Measurements from ENCODE around the gene LRRC8D.
"Not testable (repeated sequence)": the region's sequence is repeated elsewhere in the genome, so short reads cannot be mapped to it uniquely, and the experiment has no call there.

The LRRC8D gene

GRCh38 chr1:89820422-89821321, at the start of gene LRRC8D:
Gene LRRC8D (plus strand): TSS chr1:89821032. CDS start chr1:89933069, 112,037 bp downstream.
- DNase-seq, result peak; percentile 73 to 75

- DNase-seq, result no peak
Measured at GRCh38 chr1:89771991-89772560, 48.8 kb upstream of the LRRC8D start.

- not testable (repeated sequence) for DNase-seq
Measured at GRCh38 chr1:89776104-89776503, 44.7 kb upstream of the LRRC8D start.

DNA sequence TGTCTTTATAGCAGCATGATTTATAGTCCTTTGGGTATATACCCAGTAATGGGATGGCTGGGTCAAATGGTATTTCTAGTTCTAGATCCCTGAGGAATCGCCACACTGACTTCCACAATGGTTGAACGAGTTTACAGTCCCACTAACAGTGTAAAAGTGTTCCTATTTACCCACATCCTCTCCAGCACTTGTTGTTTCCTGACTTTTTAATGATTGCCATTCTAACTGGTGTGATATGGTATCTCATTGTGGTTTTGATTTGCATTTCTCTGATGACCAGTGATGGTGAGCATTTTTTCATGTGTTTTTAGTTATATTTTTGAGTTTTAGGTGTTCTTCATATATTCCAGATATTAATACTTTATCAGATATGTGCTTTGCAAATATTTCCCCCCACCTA, 43.6 kb upstream of the LRRC8D start:
- DNase-seq, result not testable (repeated sequence)

DNA sequence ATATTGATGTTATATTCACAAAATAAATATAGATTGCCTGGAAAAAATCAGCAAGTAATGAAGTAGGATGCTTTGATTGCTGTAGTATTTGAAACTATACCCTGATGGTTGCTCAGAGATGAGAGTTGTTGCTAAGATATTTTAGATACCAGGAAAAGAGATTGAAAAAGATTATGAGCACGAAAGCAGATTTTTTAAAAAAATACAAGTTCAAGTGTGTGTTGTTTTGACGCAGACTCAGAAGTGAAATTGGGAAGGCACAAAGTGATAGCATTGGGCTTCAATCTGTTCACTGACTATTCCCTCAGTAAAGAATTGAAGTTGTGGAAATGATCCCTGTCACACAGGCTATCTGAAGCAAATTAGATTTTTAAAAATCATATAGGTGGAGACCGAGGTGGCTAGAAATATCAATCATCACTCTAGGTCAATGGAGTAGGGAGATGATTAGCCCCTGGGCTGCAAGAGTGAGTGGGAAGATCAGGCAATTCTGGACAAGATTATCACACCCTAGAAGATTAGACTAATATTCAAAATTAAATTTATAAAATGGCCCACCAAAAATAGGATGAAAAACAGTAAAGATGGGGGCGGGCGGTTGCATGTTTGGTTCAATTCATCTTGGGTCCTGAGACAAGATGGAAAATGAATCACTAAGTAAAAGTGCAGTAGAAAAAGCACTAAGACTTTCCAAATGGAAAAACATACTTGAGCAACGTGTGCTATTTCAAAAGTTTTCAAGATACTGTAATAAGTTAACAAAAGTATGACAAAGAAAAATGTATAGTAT, 41.5 kb upstream of the LRRC8D start:
- peak; percentile 40 to 56 for DNase-seq

GRCh38 chr1:89780721-89781120, 40.1 kb upstream of the LRRC8D start:
- peak in 1 of 2 donors; percentile 26 for DNase-seq

DNA sequence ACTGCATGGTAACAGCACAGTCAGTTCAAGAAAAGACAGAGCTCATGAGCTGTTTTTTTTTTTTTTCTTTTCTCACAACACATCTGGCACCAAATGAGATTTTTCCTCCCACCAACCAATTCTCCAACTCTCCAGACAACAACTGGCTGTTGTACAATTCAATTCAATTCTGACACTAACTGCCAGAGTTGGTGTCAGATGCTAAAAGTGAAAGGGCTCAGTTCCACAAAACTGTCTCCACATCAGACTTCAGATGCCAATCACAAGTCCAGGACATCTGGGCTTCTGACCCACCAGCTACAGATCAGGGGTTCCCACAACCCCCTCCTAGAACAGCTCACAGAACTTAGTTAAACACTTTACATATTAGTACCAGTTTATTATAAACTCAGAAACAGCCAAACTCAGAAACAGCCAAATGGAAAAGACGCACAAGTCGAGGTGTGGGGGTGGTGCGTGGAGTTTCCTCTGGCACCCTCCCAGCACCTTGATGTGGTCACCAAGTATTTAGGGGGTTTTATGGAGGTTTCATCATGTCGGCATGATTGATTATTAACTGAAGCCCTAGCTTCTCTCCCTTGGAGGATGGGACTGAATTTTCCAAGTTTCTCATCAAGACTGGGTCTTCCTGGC, 39.2 kb upstream of the LRRC8D start:
- peak; percentile 80 to 85 for DNase-seq

DNA sequence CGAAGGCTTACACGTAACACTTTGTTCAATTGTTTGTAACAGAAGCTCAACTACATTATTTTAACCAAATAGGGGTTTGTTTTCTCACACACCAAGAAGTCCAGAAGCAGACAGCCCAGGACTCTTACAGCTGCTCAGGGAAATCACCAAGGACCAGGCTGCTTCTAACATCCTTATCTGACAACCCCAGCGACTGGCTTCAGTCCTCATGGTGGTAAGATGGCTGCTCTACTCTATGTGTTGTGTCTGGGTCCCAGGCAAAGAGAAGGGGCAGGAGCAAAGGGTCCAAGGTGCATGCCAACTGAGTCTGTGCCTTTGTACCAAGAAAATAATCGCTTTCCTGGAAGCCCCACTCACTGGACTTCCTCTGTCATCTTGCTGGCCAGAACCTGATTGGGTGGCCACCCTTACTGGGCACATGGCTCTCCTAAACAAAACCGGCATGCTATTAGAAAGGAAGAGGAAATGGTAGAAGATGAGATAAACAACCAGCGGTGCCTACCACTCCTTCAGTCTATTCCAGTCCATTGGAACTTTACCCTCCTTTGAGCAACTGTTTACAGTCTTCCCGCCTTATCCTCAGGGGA, 34.1 kb upstream of the LRRC8D start:
- DNase-seq, result no peak

- DNase-seq, result no peak
Measured at GRCh38 chr1:89790592-89790991, 30.2 kb upstream of the LRRC8D start.

DNA sequence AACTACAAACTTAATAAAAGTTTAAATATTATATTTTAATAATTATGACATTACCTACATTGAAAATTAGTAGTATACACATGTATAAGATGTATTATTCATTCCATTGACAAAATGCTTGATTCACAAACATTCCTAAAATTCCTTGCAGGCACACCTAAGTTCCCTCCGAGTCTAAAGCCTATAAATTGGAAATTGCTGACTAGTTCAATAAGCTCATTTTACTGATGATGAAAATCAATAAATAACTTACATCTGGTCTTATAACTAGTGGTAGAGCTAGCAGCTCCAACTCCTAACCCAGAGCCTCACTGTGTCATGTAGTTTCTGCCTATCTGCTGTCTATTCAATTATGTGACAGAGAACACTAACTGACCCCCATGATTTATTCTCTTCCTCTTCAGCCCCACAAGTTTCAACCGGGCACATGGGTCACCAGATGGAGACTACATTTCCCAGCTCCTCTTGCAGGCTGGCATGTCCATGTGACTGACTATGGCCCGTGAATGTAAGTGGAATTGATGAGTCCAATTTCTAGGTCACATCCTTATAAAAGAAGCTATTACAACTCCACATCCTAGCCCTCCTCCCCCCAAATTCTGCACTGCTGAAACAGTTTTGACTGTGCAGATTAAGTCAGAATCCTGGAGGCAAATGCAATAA, 29.6 kb upstream of the LRRC8D start:
- DNase-seq, result no peak

GRCh38 chr1:89794406-89794805, 26.4 kb upstream of the LRRC8D start:
- DNase-seq, result no peak

- not testable (repeated sequence) for DNase-seq
Measured at GRCh38 chr1:89795571-89795970, 25.3 kb upstream of the LRRC8D start.

DNA sequence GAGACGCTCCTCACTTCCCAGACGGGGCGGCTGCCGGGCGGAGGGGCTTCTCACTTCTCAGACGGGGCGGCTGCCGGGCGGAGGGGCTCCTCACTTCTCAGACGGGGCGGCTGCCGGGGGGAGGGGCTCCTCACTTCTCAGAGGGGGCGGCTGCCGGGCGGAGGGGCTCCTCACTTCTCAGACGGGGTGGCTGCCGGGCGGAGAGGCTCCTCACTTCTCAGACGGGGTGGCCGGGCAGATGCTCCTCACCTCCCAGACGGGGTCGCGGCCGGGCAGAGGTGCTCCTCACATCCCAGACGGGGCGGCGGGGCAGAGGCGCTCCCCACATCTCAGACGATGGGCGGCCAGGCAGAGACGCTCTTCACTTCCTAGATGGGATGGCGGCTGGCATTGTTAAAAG, 23.0 kb upstream of the LRRC8D start:
- DNase-seq, result not testable (repeated sequence)

DNA sequence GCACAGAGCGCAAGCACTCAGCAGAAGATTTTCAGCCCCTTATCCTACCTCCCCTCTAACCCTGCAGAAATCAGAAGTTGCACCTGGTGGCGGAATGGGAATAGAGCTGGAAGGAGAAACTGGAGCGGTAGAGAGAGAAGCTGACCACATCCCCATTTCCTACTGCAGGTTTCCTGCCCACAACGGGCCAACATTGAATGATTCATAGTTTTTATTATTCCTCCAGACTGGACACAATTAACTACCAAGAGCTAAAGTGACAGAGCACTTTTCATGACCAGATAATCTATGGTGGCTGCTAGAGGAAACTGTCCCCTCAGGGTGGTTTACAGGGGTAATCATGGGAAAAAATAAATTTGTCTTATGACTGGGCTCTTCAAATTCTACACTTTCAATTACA, 21.3 kb upstream of the LRRC8D start:
- DNase-seq, result no peak

DNA sequence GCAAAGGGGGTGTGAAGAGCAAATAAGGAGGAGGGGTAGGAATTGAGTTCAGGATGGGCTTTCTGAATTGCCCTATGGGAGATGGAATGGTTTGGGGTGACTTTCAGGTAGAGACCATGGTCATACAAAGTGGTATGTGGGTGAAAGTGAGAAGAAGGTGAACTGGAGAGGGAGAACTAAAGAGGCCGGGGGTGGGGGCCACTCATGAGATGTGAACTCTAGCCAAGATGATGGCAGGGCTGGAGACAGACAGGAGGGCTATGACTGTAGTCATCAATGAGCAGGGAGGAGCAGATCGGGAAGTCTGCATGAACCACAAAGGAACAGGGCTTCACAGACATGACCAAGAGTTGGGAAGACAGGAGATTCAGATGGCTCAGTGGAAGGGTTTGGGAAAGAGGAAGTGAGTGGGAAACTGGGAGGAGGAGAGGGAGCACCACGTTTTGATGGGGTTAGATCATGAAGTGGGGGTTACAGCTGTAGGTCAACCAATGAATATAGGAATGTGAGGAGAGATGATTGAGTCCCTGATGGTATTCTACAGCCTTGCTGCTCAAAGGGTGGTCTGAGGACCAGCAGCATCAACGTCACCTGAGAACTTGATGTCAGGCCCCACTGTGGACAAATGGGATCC, 20.7 kb upstream of the LRRC8D start:
- no peak for DNase-seq

DNA sequence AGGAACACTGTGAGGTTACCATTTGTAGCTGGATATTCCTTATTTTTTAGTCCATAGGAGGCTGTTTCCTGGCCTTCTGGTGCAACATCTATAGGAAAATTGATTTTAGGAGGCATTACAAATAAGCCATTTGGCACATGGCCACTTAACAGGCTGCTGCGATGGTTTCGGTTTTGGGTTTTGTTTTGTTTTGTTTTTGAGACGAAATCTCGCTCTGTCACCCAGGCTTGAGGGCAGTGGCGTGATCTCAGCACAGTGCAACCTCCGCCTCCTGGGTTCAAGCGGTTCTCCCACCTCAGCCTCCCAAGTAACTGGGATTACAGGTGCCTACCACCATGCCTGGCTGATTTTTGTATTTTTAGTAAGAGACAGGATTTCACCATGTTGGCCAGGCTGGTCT, 20.1 kb upstream of the LRRC8D start:
- DNase-seq, result no peak

GRCh38 chr1:89802051-89802450, 18.8 kb upstream of the LRRC8D start:
- DNase-seq, result no peak

GRCh38 chr1:89802841-89803240, 18.0 kb upstream of the LRRC8D start:
- DNase-seq, result no peak

GRCh38 chr1:89804642-89805237, 16.1 kb upstream of the LRRC8D start:
- peak; percentile 89 to 91 for DNase-seq

GRCh38 chr1:89806616-89807015, 14.2 kb upstream of the LRRC8D start:
- DNase-seq, result no peak

- DNase-seq, result no peak
Measured at GRCh38 chr1:89807503-89807902, 13.3 kb upstream of the LRRC8D start.
